SK-N-SH (cell line): ENCODE data around the gene CYP2D6. TPM values are rescaled to one million over a fixed set of nuclear protein-coding genes. Genes with fewer than 3 reads are reported as not detected.

Experiments
- CTCF ChIA-PET: fragments of 300-600, 350-600 bp; formaldehyde crosslinking; extraction: SDS; loops from one replicate; lab custom pipeline; 2021; lab: Yijun Ruan, JAX
- POLR2A ChIA-PET: fragments of 350-600 bp; sonication (Branson Sonifier 250); formaldehyde crosslinking; extraction: SDS; loops from one replicate; lab custom pipeline; 2020; ENCODE audit warnings: antibody characterized with exemption, inconsistent platforms; lab: Yijun Ruan, JAX
- DNase-seq: peaks from one replicate; pipeline ENCODE4 v3.0.0; 2012
- H2AFZ ChIP-seq: fragments of 200-600 bp; sonication (generic); 2 replicates; pipeline ENCODE4 v1.8.1; 2016; ENCODE audit warnings: antibody characterized with exemption, mild to moderate bottlenecking, low read depth
- H3F3A ChIP-seq: fragments of 200-600 bp; sonication (generic); replicated peaks from 2 replicates; pipeline ENCODE3; 2016; ENCODE audit warnings: antibody characterized with exemption, mild to moderate bottlenecking; ENCODE audit not compliant: insufficient read depth
- H3K27ac ChIP-seq, 2 experiments: fragments of 200-500 bp in 1 of 2; fragments of 200-600 bp in 1 of 2; sonication (Bioruptor generic) in 1 of 2; sonication (generic), shearing (Covaris generic) in 1 of 2; 2 replicates each; pipeline versions ENCODE4 v1.5.1 to v1.6.1; 2014 to 2016; ENCODE audit warnings: low read depth in 2 of 2, inconsistent platforms in 1 of 2, low read length in 1 of 2, mild to moderate bottlenecking in 1 of 2, mixed read lengths in 1 of 2
- H3K27me3 ChIP-seq: fragments of 200-600 bp; sonication (generic), shearing (Covaris generic); 2 replicates; pipeline ENCODE4 v1.6.1; 2016; ENCODE audit warnings: mixed run types; ENCODE audit not compliant: insufficient read depth
- H3K36me3 ChIP-seq, 2 experiments: fragments of 200-500 bp in 1 of 2; fragments of 200-600 bp in 1 of 2; sonication (Bioruptor generic) in 1 of 2; sonication (generic) in 1 of 2; replicated peaks in 1 of 2; 2 replicates each; pipeline versions ENCODE3 to v1.5.1; 2014 to 2016; ENCODE audit warnings: low read length in 1 of 2, mild to moderate bottlenecking in 1 of 2; ENCODE audit not compliant: insufficient read depth in 2 of 2, control insufficient read depth in 1 of 2
- H3K4me1 ChIP-seq, 2 experiments: fragments of 200-500 bp in 1 of 2; fragments of 200-600 bp in 1 of 2; sonication (Bioruptor generic) in 1 of 2; sonication (generic), shearing (Covaris generic) in 1 of 2; 2 replicates each; pipeline versions ENCODE4 v1.5.1 to v1.6.1; 2014 to 2016; ENCODE audit warnings: low read depth in 1 of 2, low read length in 1 of 2, mixed run types in 1 of 2; ENCODE audit not compliant: insufficient read depth in 2 of 2, control insufficient read depth in 1 of 2
- H3K4me2 ChIP-seq: fragments of 200-600 bp; sonication (generic), shearing (Covaris generic); 2 replicates; pipeline ENCODE4 v1.6.1; 2017; ENCODE audit warnings: mixed run types
- H3K4me3 ChIP-seq, 2 experiments: fragments of 200-500 bp in 1 of 2; fragments of 200-600 bp in 1 of 2; sonication (Bioruptor generic) in 1 of 2; sonication (generic), shearing (Covaris generic) in 1 of 2; 2 replicates each; pipeline versions ENCODE4 v1.5.1 to v1.8.1; 2014 to 2016; ENCODE audit warnings: low read depth in 2 of 2, inconsistent platforms in 1 of 2, low read length in 1 of 2, mild to moderate bottlenecking in 1 of 2, mixed read lengths in 1 of 2, moderate library complexity in 1 of 2
- H3K79me2 ChIP-seq: fragments of 200-600 bp; sonication (generic); 2 replicates; pipeline ENCODE4 v1.8.1; 2017; ENCODE audit warnings: mild to moderate bottlenecking; ENCODE audit not compliant: insufficient read depth
- H3K9ac ChIP-seq: fragments of 200-600 bp; sonication (generic); 2 replicates; pipeline ENCODE4 v1.6.1; 2017; ENCODE audit warnings: mixed run types
- H3K9me2 ChIP-seq: fragments of 200-600 bp; sonication (generic); 2 replicates; pipeline ENCODE4 v1.6.1; 2017; ENCODE audit warnings: mixed run types
- H3K9me3 ChIP-seq: fragments of 200-600 bp; sonication (generic); 2 replicates; pipeline ENCODE4 v1.6.1; 2017; ENCODE audit warnings: mixed run types, mild to moderate bottlenecking, moderate library complexity
- H4K20me1 ChIP-seq: fragments of 200-600 bp; sonication (generic); 2 replicates; pipeline ENCODE4 v1.6.1; 2017; ENCODE audit warnings: mild to moderate bottlenecking, mixed run types; ENCODE audit not compliant: insufficient read depth
- ELF1 ChIP-seq: IDR thresholded peaks from 2 replicates; pipeline ENCODE4 v1.4.0; 2012
- EP300 ChIP-seq, 2 experiments: IDR thresholded peaks; 2 replicates each; pipeline versions ENCODE4 v1.4.0 to v1.6.1; 2012; ENCODE audit warnings: borderline replicate concordance in 1 of 2, low read depth in 1 of 2, low read length in 1 of 2
- FOSL2 ChIP-seq: IDR thresholded peaks from 2 replicates; pipeline ENCODE4 v1.4.0; 2012; ENCODE audit warnings: low read depth, mild to moderate bottlenecking, moderate library complexity, borderline replicate concordance
- FOXM1 ChIP-seq: IDR thresholded peaks from 2 replicates; pipeline ENCODE4 v1.4.0; 2012; ENCODE audit warnings: low read depth, mild to moderate bottlenecking
- GABPA ChIP-seq: IDR thresholded peaks from 2 replicates; pipeline ENCODE4 v1.4.0; 2012; ENCODE audit warnings: low read depth, mild to moderate bottlenecking
- MAX ChIP-seq: IDR thresholded peaks from 2 replicates; pipeline ENCODE4 v1.4.0; 2012; ENCODE audit warnings: low read depth
- NFIC ChIP-seq: IDR thresholded peaks from 2 replicates; pipeline ENCODE4 v1.4.0; 2012; ENCODE audit warnings: borderline replicate concordance
- NRF1 ChIP-seq: IDR thresholded peaks from 2 replicates; pipeline ENCODE4 v1.6.1; 2012; ENCODE audit warnings: low read depth, mild to moderate bottlenecking, low read length
- POLR2AphosphoS5 ChIP-seq: IDR thresholded peaks from 2 replicates; pipeline ENCODE4 v1.6.1; 2012; ENCODE audit warnings: low read depth, low read length
- RFX5 ChIP-seq: IDR thresholded peaks from 2 replicates; pipeline ENCODE4 v1.6.1; 2012; ENCODE audit warnings: mild to moderate bottlenecking, improper control_type of control experiment, low read length
- RXRA ChIP-seq: IDR thresholded peaks from 2 replicates; pipeline ENCODE4 v1.4.0; 2012; ENCODE audit warnings: low read depth, mild to moderate bottlenecking, borderline replicate concordance
- USF1 ChIP-seq: IDR thresholded peaks from 2 replicates; pipeline ENCODE4 v1.4.0; 2012; ENCODE audit warnings: low read depth, borderline replicate concordance
- YY1 ChIP-seq: IDR thresholded peaks from 2 replicates; pipeline ENCODE4 v1.4.0; 2012; ENCODE audit warnings: low read depth, mild to moderate bottlenecking
- WGBS: methylation state at CpG from one replicate; pipeline ENCODE4 v1.1.6; 2017; ENCODE audit warnings: low lambda C conversion rate; 5-methylcytosine and 5-hydroxymethylcytosine counted together
- polyA plus RNA-seq, 3 experiments: library from polyadenylated mRNA; depleted of rRNA; stranded (reverse); fragments of >200 nt; gene quantifications; 2 replicates each; pipeline ENCODE4 v1.2.3, GENCODE V29; 2012
- TF ChIP-seq, protein P1 (sequence below): fragments of 150-350 bp; IDR thresholded peaks from 2 replicates; pipeline ENCODE4 v1.6.1; 2017; ENCODE audit warnings: antibody characterized with exemption, low read length, low read depth, borderline replicate concordance
- TF ChIP-seq, protein P2 (sequence below): IDR thresholded peaks from 2 replicates; pipeline ENCODE4 v1.6.1; 2012; ENCODE audit warnings: mild to moderate bottlenecking, low read depth, low read length, moderate library complexity

CYP2D6 gene
- polyA plus RNA-seq, 1 of the 3 experiments (the other 2 are of a cell fraction) = 0.26 TPM

- Histone ChIP-seq H3K9me3 (no peaks in the 10 kb centered on the region), H3K27ac (no peak overlapping the region; a peak in 1 of 4 replicates), H3F3A (no peaks in the 10 kb centered on the region), H3K4me2 (no peak overlapping the region), H4K20me1 (no peaks in the 10 kb centered on the region), H3K27me3 (no peaks in the 10 kb centered on the region), H3K9me2 (no peaks in the 10 kb centered on the region), H3K36me3 (no peaks in the 10 kb centered on the region), H3K4me1 (peaks cover 0 to 8% of the 10 kb centered on the region in 2 experiments; a peak in 2 of 4 replicates), H3K4me3 (no peak overlapping the region), H3K9ac (no peak overlapping the region), H3K79me2 (peaks cover 15% of the 10 kb centered on the region), H2AFZ (no peak overlapping the region)
- ChIA-PET POLR2A (no interaction called here), CTCF (interaction anchor here (1.2 kb wide), 1 partner anchor 14 kb away, joined by 4 read pairs; no protein-coding TSS in a partner anchor)
- WGBS = 100% methylated on average over 2 of the region's 21 CpGs
- TF ChIP-seq USF1 = no peak
- no peak for TF ChIP-seq GABPA
- no peak for TF ChIP-seq FOXM1
- no peak for TF ChIP-seq ELF1
- TF ChIP-seq FOSL2 = no peak
- no peak for TF ChIP-seq EP300 (IDR thresholded peaks at IDR 0.05; ENCODE audit: borderline replicate concordance in 1 of 2, low read depth in 1 of 2, low read length in 1 of 2)
- no peak for TF ChIP-seq NRF1
- no peak for TF ChIP-seq RXRA
- no peak for TF ChIP-seq POLR2AphosphoS5
- TF ChIP-seq, protein P1, sequence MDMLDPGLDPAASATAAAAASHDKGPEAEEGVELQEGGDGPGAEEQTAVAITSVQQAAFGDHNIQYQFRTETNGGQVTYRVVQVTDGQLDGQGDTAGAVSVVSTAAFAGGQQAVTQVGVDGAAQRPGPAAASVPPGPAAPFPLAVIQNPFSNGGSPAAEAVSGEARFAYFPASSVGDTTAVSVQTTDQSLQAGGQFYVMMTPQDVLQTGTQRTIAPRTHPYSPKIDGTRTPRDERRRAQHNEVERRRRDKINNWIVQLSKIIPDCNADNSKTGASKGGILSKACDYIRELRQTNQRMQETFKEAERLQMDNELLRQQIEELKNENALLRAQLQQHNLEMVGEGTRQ = no peak
- no peak for TF ChIP-seq YY1
- TF ChIP-seq MAX = no peak
- no peak for TF ChIP-seq NFIC
- no peak for TF ChIP-seq RFX5
- TF ChIP-seq, protein P2, sequence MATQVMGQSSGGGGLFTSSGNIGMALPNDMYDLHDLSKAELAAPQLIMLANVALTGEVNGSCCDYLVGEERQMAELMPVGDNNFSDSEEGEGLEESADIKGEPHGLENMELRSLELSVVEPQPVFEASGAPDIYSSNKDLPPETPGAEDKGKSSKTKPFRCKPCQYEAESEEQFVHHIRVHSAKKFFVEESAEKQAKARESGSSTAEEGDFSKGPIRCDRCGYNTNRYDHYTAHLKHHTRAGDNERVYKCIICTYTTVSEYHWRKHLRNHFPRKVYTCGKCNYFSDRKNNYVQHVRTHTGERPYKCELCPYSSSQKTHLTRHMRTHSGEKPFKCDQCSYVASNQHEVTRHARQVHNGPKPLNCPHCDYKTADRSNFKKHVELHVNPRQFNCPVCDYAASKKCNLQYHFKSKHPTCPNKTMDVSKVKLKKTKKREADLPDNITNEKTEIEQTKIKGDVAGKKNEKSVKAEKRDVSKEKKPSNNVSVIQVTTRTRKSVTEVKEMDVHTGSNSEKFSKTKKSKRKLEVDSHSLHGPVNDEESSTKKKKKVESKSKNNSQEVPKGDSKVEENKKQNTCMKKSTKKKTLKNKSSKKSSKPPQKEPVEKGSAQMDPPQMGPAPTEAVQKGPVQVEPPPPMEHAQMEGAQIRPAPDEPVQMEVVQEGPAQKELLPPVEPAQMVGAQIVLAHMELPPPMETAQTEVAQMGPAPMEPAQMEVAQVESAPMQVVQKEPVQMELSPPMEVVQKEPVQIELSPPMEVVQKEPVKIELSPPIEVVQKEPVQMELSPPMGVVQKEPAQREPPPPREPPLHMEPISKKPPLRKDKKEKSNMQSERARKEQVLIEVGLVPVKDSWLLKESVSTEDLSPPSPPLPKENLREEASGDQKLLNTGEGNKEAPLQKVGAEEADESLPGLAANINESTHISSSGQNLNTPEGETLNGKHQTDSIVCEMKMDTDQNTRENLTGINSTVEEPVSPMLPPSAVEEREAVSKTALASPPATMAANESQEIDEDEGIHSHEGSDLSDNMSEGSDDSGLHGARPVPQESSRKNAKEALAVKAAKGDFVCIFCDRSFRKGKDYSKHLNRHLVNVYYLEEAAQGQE = no peak
- DNase-seq = no peak
Observed at GRCh38 chr22:42077486-42078125, 53.0 kb downstream of the CYP2D6 start.
